HCT116 (cell line): ENCODE results near the gene OR14A16. TPM values are rescaled to one million over a fixed set of nuclear protein-coding genes. Genes with fewer than 3 reads are reported as not detected.

ENCODE experiments used
- ATAC-seq: fragments of 200-7000 bp; cut with Tn5 transposase; 2 replicates; pipeline ENCODE4 v1.9.1; 2020; ENCODE audit warnings: mild to moderate bottlenecking, moderate library complexity
- BruUV-seq: library from RNA; stranded (reverse); fragments of 400-500 nt; replicated peaks from 2 replicates; lab custom pipeline; 2021; lab: Mats Ljungman, UMichigan
- CTCF ChIA-PET: fragments of 300-600 bp; sonication (Branson Sonifier 250); formaldehyde crosslinking; loops from one replicate; lab custom pipeline; 2021; ENCODE audit warnings: antibody characterized with exemption; lab: Charles Lee
- POLR2A ChIA-PET: fragments of 300-600, 350-600 bp; sonication (Branson Sonifier 250); formaldehyde crosslinking; loops from one replicate; lab custom pipeline; 2021; ENCODE audit warnings: antibody characterized with exemption; lab: Charles Lee
- RAD21 ChIA-PET, 2 experiments: fragments of 300-600 bp; sonication (Branson Sonifier 250); formaldehyde crosslinking; loops; one replicate each; lab custom pipeline; 2023; ENCODE audit warnings: low total read pairs in 2 of 2; ENCODE audit not compliant: uncharacterized antibody in 2 of 2, unreplicated experiment in 2 of 2, low non-redundant PET in 1 of 2; lab: Charles Lee
- DNase-seq: peaks from one replicate; pipeline ENCODE4 v3.0.0-alpha.2; 2010; ENCODE audit warnings: low read depth, low spot score
- H2AFZ ChIP-seq: fragments of 200-600 bp; shearing (Covaris generic), sonication (generic); 2 replicates; pipeline ENCODE4 v1.6.1; 2017; ENCODE audit warnings: low read depth, mixed run types, mixed read lengths, antibody characterized with exemption, low read length; ENCODE audit not compliant: poor library complexity, severe bottlenecking
- H3K27ac ChIP-seq: 2 replicates; pipeline ENCODE4 v1.5.1; 2012; ENCODE audit warnings: low read depth, low read length
- H3K27me3 ChIP-seq: fragments of 200-600 bp; sonication (generic); 2 replicates; pipeline ENCODE4 v1.6.1; 2016; ENCODE audit warnings: mixed run types, low read length, mixed read lengths; ENCODE audit not compliant: insufficient read depth
- H3K36me3 ChIP-seq, 2 experiments: fragments of 200-500 bp in 1 of 2; fragments of 200-600 bp in 1 of 2; sonication (Bioruptor generic) in 1 of 2; sonication (generic) in 1 of 2; 2 replicates each; pipeline versions ENCODE4 v1.5.1 to v1.6.1; 2014 to 2016; ENCODE audit warnings: low read length in 2 of 2, inconsistent platforms in 1 of 2, mixed read lengths in 1 of 2, mixed run types in 1 of 2; ENCODE audit not compliant: insufficient read depth in 2 of 2, control insufficient read depth in 1 of 2
- H3K4me1 ChIP-seq, 2 experiments: fragments of 200-600 bp in 1 of 2; sonication (generic) in 1 of 2; 2 replicates each; pipeline versions ENCODE4 v1.5.1 to v1.6.1; 2012 to 2017; ENCODE audit warnings: low read length in 2 of 2, inconsistent platforms in 1 of 2, mild to moderate bottlenecking in 1 of 2, mixed read lengths in 1 of 2, mixed run types in 1 of 2, moderate library complexity in 1 of 2; ENCODE audit not compliant: insufficient read depth in 2 of 2, control insufficient read depth in 1 of 2
- H3K4me2 ChIP-seq: fragments of 200-600 bp; sonication (generic); 2 replicates; pipeline ENCODE4 v1.6.1; 2017; ENCODE audit warnings: mixed run types, low read length, mixed read lengths
- H3K4me3 ChIP-seq, 2 experiments: fragments of 200-600 bp in 1 of 2; sonication (generic) in 1 of 2; replicated peaks in 1 of 2; 2 replicates each; pipeline ENCODE4 v1.5.1; 2011 to 2016; ENCODE audit warnings: low read length in 2 of 2, control low read depth in 1 of 2, low read depth in 1 of 2, mild to moderate bottlenecking in 1 of 2, mixed read lengths in 1 of 2, mixed run types in 1 of 2
- H3K79me2 ChIP-seq: fragments of 200-600 bp; sonication (generic); 2 replicates; pipeline ENCODE4 v1.6.1; 2017; ENCODE audit warnings: mild to moderate bottlenecking, mixed run types, low read length, moderate library complexity, mixed read lengths; ENCODE audit not compliant: insufficient read depth
- H3K9ac ChIP-seq: fragments of 200-600 bp; sonication (generic); 2 replicates; pipeline ENCODE4 v1.6.1; 2016; ENCODE audit warnings: low read length, mixed read lengths
- H3K9me2 ChIP-seq: fragments of 200-600 bp; sonication (generic), shearing (Covaris generic); 2 replicates; pipeline ENCODE4 v1.6.1; 2017; ENCODE audit warnings: mixed run types, mild to moderate bottlenecking, moderate library complexity; ENCODE audit not compliant: insufficient read depth
- H3K9me3 ChIP-seq, 2 experiments: fragments of 200-500 bp in 1 of 2; fragments of 200-600 bp in 1 of 2; sonication (Bioruptor generic) in 1 of 2; sonication (generic) in 1 of 2; 2 replicates each; pipeline ENCODE4 v1.6.1; 2014 to 2017; ENCODE audit warnings: low read length in 2 of 2, mixed read lengths in 2 of 2, inconsistent platforms in 1 of 2, low read depth in 1 of 2, mild to moderate bottlenecking in 1 of 2, mixed run types in 1 of 2, moderate library complexity in 1 of 2; ENCODE audit not compliant: control insufficient read depth in 1 of 2, insufficient read depth in 1 of 2
- H4K20me1 ChIP-seq: fragments of 200-600 bp; sonication (generic), shearing (Covaris generic); 2 replicates; pipeline ENCODE4 v1.6.1; 2017; ENCODE audit warnings: mixed run types, mild to moderate bottlenecking, moderate library complexity; ENCODE audit not compliant: insufficient read depth
- ATF3 ChIP-seq: IDR thresholded peaks from 2 replicates; pipeline ENCODE4 v1.6.1; 2012
- CBX3 ChIP-seq: IDR thresholded peaks from 2 replicates; pipeline ENCODE4 v1.6.1; 2012; ENCODE audit warnings: low read depth
- CEBPB ChIP-seq: IDR thresholded peaks from 2 replicates; pipeline ENCODE4 v1.6.1; 2012; ENCODE audit warnings: low read depth
- CTCF ChIP-seq, 3 experiments: fragments of 200-600 bp in 1 of 3; sonication (generic) in 1 of 3; IDR thresholded peaks in 2 of 3; conservative IDR thresholded peaks in 1 of 3; 2 replicates each; pipeline ENCODE4 v1.5.1; 2012 to 2017; ENCODE audit warnings: low read depth in 2 of 3, low read length in 2 of 3, antibody characterized with exemption in 1 of 3, borderline replicate concordance in 1 of 3, control low read depth in 1 of 3, mild to moderate bottlenecking in 1 of 3, mixed read lengths in 1 of 3, mixed run types in 1 of 3, moderate library complexity in 1 of 3; ENCODE audit not compliant: insufficient read depth in 1 of 3
- EGR1 ChIP-seq: IDR thresholded peaks from 2 replicates; pipeline ENCODE4 v1.6.1; 2012; ENCODE audit warnings: low read depth
- ELF1 ChIP-seq: IDR thresholded peaks from 2 replicates; pipeline ENCODE4 v1.6.1; 2012; ENCODE audit warnings: low read depth, borderline replicate concordance
- EZH2 ChIP-seq: fragments of 200-600 bp; sonication (generic); IDR thresholded peaks from 2 replicates; pipeline ENCODE4 v1.6.1; 2017; ENCODE audit warnings: antibody characterized with exemption, mixed run types
- FOSL1 ChIP-seq: IDR thresholded peaks from 2 replicates; pipeline ENCODE4 v1.6.1; 2012; ENCODE audit warnings: low read depth
- JUND ChIP-seq: IDR thresholded peaks from 2 replicates; pipeline ENCODE4 v1.6.1; 2012
- MAX ChIP-seq: IDR thresholded peaks from 2 replicates; pipeline ENCODE4 v1.6.1; 2012
- POLR2A ChIP-seq: IDR thresholded peaks from 2 replicates; pipeline ENCODE4 v1.7.0; 2011; ENCODE audit warnings: borderline replicate concordance; ENCODE audit not compliant: insufficient read depth, insufficient read length; ENCODE audit errors: extremely low read depth
- POLR2AphosphoS5 ChIP-seq: IDR thresholded peaks from 2 replicates; pipeline ENCODE4 v1.6.1; 2011; ENCODE audit warnings: mild to moderate bottlenecking, low read depth, low read length, moderate library complexity
- RAD21 ChIP-seq: IDR thresholded peaks from 2 replicates; pipeline ENCODE4 v1.6.1; 2012; ENCODE audit warnings: low read depth, mild to moderate bottlenecking
- REST ChIP-seq: IDR thresholded peaks from 2 replicates; pipeline ENCODE4 v1.6.1; 2012; ENCODE audit warnings: low read depth
- SIN3A ChIP-seq: IDR thresholded peaks from 2 replicates; pipeline ENCODE4 v1.6.1; 2012; ENCODE audit warnings: low read depth
- SRF ChIP-seq: IDR thresholded peaks from 2 replicates; pipeline ENCODE4 v1.6.1; 2012; ENCODE audit warnings: low read depth
- YY1 ChIP-seq: IDR thresholded peaks from 2 replicates; pipeline ENCODE4 v1.6.1; 2011; ENCODE audit warnings: low read length, low read depth, moderate library complexity, mild to moderate bottlenecking; ENCODE audit not compliant: insufficient replicate concordance; ENCODE audit errors: extremely low read depth
- ZBTB33 ChIP-seq: IDR thresholded peaks from 2 replicates; pipeline ENCODE4 v1.6.1; 2011; ENCODE audit warnings: mild to moderate bottlenecking, low read length, moderate library complexity; ENCODE audit not compliant: insufficient replicate concordance; ENCODE audit errors: extremely low read depth
- ZFX ChIP-seq: fragments of 450-650 bp; IDR thresholded peaks from 2 replicates; pipeline ENCODE4 v1.6.1; 2017
- ZNF274 ChIP-seq: fragments of 200-500 bp; sonication (Bioruptor generic); IDR thresholded peaks from 2 replicates; pipeline ENCODE4 v1.6.1; 2014; ENCODE audit warnings: mild to moderate bottlenecking, low read depth, low read length, inconsistent platforms
- intact Hi-C: fragments of 100-400 bp; cut with micrococcal nuclease; formaldehyde crosslinking; loops from 2 replicates; pipeline ENCODE4 v1.10.0; 2022
- total RNA-seq: library from RNA; stranded (reverse); gene quantifications from one replicate; pipeline ENCODE4 v1.2.1, GENCODE V29; 2021; ENCODE audit not compliant: unreplicated experiment

The OR14A16 gene
- total RNA-seq, 1 experiment from 2014 or later, result not detected

- Histone ChIP-seq H3K9me2 (no peaks in the 10 kb centered on the region), H3K4me2 (no peak overlapping the region), H3K9ac (no peak overlapping the region), H3K79me2 (no peaks in the 10 kb centered on the region), H3K4me3 (no peak overlapping the region), H3K27ac (no peak overlapping the region), H4K20me1 (no peaks in the 10 kb centered on the region), H2AFZ (no peak overlapping the region), H3K27me3 (no peaks in the 10 kb centered on the region), H3K36me3 (no peaks in the 10 kb centered on the region), H3K9me3 (peaks cover 3 to 14% of the 10 kb centered on the region in 2 experiments; a peak in 2 of 4 replicates), H3K4me1 (no peaks in the 10 kb centered on the region)
- no peak for ATAC-seq
- ChIA-PET CTCF (no interaction called here), RAD21 (no interaction called here), POLR2A (no interaction called here)
- TF ChIP-seq POLR2AphosphoS5, result no peak
- TF ChIP-seq MAX, result no peak
- TF ChIP-seq ZFX, result no peak
- TF ChIP-seq CEBPB, result no peak
- TF ChIP-seq CBX3, result no peak
- TF ChIP-seq YY1, result no peak
- TF ChIP-seq POLR2A, result no peak
- no peak for TF ChIP-seq RAD21
- no peak for TF ChIP-seq ZNF274
- no peak for TF ChIP-seq ATF3
- TF ChIP-seq ZBTB33, result no peak
- no peak for TF ChIP-seq SIN3A
- TF ChIP-seq EGR1, result no peak
- TF ChIP-seq ELF1, result no peak
- TF ChIP-seq EZH2, result no peak
- no peak for TF ChIP-seq FOSL1
- no peak for TF ChIP-seq JUND
- no peak for TF ChIP-seq SRF
- no peak for TF ChIP-seq REST
- no peak for TF ChIP-seq CTCF (IDR thresholded peaks at IDR 0.05 in 2 of 3, conservative IDR thresholded peaks at IDR 0.05 in 1 of 3; ENCODE audit: borderline replicate concordance in 1 of 3, insufficient read depth in 1 of 3, low read depth in 2 of 3, low read length in 2 of 3)
- BruUV-seq, result no TSS peak
- DNase-seq, result no peak
- intact Hi-C loops, result no loop called here
Observed at GRCh38 chr1:247840818-247841217, 16.9 kb upstream of the OR14A16 start.
